HG03460 (cell line): ENCODE measurements around the gene KLHDC7B.
"Not testable (repeated sequence)": the region's sequence is repeated elsewhere in the genome, so short reads cannot be mapped to it uniquely, and the experiment has no call there.

Source experiments
- ATAC-seq: cut with Tn5 transposase; IDR thresholded peaks from one replicate; pipeline ENCODE4 v1.9.1; 2021; ENCODE audit not compliant: unreplicated experiment

The KLHDC7B gene

GRCh38 chr22:50517495-50518260 is 28.0 kb upstream of the KLHDC7B start:
- no peak for ATAC-seq

- no peak for ATAC-seq
Observed at GRCh38 chr22:50518606-50519005, 27.1 kb upstream of the KLHDC7B start.

GRCh38 chr22:50519151-50519550 is 26.5 kb upstream of the KLHDC7B start:
- no peak for ATAC-seq

- ATAC-seq, result not testable (repeated sequence)
Observed at GRCh38 chr22:50520184-50520583, 25.5 kb upstream of the KLHDC7B start.

GRCh38 chr22:50520826-50521453 is 24.8 kb upstream of the KLHDC7B start:
- no peak for ATAC-seq

- no peak for ATAC-seq
Observed at GRCh38 chr22:50521710-50522109, 24.0 kb upstream of the KLHDC7B start.

- ATAC-seq, result no peak
Observed at GRCh38 chr22:50522208-50522805, 23.4 kb upstream of the KLHDC7B start.

GRCh38 chr22:50522806-50523438 is 22.8 kb upstream of the KLHDC7B start:
- no peak for ATAC-seq

GRCh38 chr22:50523458-50523805 is 22.3 kb upstream of the KLHDC7B start:
- no peak for ATAC-seq

GRCh38 chr22:50523806-50524675 is 21.7 kb upstream of the KLHDC7B start:
- ATAC-seq, result no peak

GRCh38 chr22:50524676-50525103 is 21.0 kb upstream of the KLHDC7B start:
- ATAC-seq, result no peak

GRCh38 chr22:50525104-50525857 is 20.4 kb upstream of the KLHDC7B start, which contains the start of gene SCO2:
Gene SCO2 (minus strand): TSS chr22:50525598. CDS start chr22:50524411, 1,187 bp downstream.
- ATAC-seq, result peak; percentile 40

- peak; percentile 13 for ATAC-seq
Observed at GRCh38 chr22:50525858-50526107, 19.9 kb upstream of the KLHDC7B start.

GRCh38 chr22:50526108-50526833 is 19.4 kb upstream of the KLHDC7B start:
- peak; percentile 27 for ATAC-seq

GRCh38 chr22:50526834-50527801 is 18.6 kb upstream of the KLHDC7B start:
- ATAC-seq, result no peak

GRCh38 chr22:50527921-50528681 is 17.6 kb upstream of the KLHDC7B start:
- ATAC-seq, result no peak

GRCh38 chr22:50528682-50529415 is 16.9 kb upstream of the KLHDC7B start:
- ATAC-seq, result no peak
